CD4-positive, alpha-beta T cell treated with Interleukin-12 subunit alpha and Interleukin-12 subunit beta, for 1 hour (primary cell): Measurements from ENCODE around the gene PLPP7.
A peak's percentile ranks its signal among the peaks of the same experiment; 100 is the strongest.
"Not testable (repeated sequence)": the region's sequence is repeated elsewhere in the genome, so short reads cannot be mapped to it uniquely, and the experiment has no call there.

ENCODE experiments used
- DNase-seq: peaks from one replicate; pipeline ENCODE4 v3.0.0-alpha.2; 2020

The PLPP7 gene

DNA sequence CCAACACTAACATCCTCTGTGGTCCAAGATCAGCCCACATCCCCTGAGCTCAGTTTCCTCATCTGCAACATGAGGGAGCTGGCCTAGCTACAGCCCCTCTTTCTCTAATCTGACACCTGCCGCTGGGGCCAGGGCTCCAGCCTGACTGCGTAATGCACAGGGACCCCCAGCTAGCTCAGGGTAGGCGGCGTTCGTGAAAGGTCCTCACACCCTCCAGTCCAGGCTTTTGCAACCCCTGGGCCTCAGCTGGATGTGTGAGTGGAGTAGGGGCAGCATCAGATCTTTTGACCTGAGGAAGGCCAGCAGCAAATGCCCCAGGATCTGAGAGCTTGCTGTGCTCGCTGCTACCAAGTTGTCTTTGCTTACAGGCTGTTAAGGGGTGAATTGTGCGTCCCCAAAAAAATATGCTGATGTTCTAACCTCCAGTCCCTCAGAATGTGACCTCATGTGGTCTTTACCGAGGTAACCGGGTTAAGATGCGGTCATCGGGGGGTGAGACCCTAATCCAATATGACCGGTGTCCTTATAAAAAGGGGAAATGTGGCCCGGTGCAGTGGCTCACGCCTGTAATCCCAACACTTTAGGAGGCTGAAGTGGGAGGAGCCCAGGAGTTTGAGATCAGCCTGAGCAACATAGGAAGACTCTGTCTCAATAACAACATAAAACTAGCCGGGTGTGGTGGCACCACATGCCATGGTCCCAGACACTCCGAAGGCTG, 47.8 kb downstream of the PLPP7 start:
- DNase-seq, result no peak

DNA sequence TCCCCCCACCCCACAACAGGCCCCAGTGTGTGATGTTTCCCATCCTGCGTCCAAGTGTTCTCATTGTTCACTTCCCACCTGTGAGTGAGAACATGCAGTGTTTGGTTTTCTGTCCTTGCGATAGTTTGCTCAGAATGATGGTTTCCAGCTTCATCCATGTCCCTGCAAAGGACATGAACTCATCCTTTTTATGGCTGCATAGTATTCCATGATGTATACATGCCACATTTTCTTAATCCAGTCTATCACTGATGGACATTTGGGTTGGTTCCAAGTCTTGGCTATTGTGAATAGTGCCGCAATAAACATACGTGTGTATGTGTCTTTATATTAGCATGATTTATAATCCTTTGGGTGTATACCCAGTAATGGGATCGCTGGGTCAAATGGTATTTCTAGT, 49.7 kb downstream of the PLPP7 start:
- not testable (repeated sequence) for DNase-seq

DNA sequence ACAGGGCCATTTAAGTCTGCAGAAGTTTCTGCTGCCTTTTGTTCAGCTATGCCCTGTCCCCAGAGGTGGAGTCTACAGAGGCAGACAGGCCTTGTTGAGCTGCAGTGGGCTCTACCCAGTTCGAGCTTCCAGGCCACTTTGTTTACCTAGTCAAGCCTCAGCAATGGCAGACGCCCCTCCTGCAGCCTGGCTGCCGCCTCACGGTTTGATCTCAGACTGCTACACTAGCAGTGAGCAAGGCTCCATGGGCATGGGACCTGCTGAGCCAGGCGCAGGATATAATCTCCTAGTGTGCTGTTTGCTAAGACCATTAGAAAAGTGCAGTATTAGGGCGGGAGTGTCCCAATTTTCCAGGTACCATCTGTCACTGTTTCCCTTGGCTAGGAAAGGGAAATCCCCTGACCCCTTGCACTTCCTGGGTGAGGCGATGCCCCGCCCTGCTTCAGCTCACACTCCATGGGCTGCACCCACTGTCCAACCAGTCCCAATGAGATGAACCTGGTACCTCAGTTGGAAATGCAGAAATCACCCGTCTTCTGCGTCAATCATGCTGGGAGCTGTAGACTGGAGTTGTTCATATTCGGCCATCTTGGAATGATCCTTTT, 55.5 kb downstream of the PLPP7 start:
- DNase-seq, result not testable (repeated sequence)

DNA sequence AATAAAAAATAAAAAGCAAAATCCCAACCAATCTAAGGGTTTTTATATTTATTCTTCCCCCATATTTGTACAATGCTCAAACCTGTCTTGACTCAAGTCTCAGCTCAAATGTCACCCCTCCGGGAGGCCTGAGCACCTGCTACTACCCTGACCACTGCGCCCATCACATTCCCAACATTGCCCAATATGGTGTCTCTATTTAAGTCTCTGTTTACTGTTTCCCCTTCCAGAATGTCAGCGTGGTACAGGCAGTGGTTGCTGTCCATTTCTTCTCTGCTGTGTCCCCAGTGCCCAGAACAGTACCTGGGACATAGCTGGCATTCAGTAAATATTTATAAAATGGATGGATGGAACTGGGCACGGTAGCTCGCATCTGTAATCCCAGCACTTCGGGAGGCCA, 57.0 kb downstream of the PLPP7 start:
- no peak for DNase-seq

DNA sequence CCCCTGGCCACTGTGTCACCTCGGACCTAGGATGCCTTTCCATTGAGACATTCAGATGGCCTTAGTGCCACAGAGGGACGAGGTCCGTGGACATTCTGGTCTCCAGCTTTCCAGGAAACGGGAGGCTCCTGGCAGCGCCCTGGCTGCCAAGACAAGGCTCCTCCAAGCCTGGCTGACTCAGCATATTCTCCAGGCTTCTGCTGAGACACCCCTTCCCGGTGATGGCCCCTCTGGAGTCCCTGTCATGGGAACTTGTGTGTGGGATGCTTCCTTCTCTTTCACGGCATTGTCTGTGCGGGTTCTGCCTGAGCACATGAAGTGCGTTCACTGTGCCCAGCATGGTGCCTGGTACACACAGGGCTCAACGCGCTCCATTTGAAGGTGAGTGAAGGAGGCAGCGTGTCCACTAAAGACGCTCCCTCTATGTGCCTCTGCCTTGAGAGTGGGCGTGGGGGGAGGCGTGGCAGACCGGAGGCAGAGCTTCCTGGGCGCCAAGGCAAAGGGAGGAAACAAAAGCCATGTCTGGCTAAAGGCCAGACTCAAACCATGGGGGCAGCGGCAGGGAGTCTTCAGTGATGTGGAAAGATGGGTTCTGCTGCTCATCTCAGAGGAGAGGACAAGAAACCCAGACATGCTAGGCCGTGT, 58.0 kb downstream of the PLPP7 start:
- DNase-seq, result no peak

DNA sequence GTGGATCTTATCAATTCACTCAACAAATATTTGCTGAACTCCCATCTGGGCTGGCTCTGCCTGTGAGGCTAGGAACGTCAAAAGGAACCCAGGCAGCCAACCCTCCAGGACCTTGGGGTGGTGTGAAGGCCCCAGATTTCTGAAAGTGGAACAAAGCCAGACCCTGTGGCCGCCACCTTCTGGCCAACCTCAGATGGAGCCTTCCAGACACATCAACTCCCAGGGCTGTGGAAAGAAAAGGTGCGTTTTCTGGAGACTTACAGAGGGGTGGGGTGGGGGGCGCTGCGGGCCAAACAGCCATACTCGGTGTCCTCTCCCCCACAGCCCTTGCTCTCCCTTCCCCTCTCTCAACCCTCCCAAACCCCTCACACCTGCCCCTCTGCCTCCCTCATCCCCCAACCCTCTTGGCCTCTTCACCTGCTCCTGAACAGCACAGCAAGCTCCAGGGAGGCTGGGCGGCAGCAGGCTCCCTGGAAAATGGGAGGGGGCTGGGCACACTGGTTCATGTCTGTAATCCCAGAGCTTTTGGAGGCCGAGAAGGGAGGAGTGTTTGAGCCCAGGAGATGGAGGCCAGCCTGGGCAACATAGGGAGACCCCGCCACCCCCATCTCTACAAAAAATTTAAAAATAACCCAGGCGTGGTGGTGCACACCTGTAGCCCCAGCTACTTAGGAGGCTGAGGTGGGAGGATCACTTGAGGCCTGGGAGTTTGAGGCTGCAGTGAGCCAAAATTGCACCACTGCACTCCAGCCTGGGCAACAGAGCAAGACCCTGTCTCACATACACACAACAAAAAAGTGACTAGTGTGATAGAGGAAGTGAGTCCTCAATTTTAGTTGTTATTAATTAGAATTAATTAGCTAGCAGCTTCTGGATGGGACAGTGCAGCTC, 59.4 kb downstream of the PLPP7 start:
- no peak for DNase-seq

DNA sequence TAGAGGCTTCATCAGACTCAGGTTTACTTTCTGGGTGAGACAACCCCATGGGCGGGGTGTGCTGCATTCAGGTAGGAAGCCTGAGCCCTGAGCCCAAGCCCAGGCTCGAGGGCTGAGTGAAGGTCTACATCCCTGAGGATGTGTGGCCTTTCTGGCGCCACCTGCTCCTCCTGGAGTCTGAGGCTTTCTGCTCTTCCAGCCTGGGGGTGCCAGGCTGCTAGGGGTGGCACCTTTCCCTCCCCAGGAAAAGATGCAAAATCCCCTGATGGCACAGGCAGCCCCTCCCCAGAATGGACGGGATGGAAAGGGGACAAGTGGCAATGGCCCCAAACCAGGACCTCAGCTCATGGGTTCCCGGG, 60.0 kb downstream of the PLPP7 start:
- DNase-seq, result no peak

DNA sequence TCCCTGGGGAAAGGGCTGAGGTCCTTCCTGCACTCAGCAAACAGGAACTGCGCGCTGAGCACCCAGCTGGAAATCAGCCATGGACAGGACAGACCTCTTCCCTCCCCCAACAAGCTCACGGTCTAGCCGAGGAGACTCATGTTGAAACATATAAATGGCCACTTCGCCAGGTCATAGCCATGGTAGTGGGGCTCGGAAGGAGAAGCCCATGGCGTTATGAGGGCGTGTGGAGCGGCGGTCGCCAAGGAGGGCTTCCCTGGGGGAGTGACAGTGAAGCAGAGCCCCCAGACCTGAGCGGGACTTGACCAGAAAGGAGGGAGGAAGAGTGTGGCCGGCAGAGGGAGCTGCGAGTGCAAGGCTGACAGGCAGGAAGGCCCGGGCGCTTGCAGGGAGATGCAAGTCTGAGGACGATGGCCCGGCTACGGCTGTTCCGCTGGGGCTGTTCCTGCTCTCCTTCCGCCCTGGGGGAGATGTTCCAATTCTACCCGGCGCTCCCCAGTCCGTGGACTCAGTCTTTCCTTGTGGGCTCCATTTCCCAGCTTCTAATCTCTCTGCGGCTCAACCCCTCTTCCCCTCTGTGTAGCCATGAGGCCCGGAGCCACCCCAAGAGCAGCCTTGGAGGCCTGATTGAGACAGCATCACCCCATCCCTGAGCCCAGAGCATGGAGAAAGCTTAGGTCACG, 60.5 kb downstream of the PLPP7 start:
- DNase-seq, result peak; percentile 84

DNA sequence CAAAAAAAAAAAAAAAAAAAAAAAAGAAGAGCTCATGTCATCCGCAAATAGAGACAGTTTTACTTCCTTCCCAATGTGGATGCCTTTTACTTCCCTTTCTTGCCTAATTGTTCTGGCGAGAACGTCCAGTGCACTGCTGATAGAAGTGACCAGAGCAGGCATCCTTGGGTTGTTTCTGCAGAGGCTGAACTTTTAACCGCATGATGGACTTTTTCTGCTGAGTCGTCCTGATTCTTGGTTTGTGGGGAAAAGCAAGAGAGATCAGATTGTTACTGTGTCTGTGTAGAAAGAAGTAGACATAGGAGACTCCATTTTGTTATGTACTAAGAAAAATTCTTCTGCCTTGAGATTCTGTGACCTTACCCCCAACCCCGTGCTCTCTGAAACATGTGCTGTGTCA, 67.0 kb downstream of the PLPP7 start:
- not testable (repeated sequence) for DNase-seq

DNA sequence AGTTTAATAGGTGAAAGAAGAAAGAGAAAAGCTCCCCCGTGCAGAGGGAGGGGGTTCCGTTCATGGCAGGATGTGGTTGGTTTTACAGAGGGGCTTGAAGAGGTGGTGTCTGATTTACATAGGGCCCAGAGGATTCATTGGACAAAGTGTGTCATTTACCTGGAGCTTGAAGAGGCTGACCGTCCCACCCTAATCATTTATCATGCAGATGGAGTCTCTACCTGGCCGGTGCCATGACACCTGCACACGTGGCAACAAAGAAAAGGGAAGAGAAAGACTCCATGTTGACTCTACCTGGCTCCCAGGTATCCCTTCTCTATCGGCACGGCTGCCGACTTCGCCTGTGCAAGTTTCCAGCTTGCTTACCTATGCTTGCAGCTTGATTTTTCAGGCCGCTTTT, 69.0 kb downstream of the PLPP7 start:
- DNase-seq, result peak; percentile 12
